Measurements from ENCODE around the gene PCDHGA8.

PCDHGA8 gene

DNA sequence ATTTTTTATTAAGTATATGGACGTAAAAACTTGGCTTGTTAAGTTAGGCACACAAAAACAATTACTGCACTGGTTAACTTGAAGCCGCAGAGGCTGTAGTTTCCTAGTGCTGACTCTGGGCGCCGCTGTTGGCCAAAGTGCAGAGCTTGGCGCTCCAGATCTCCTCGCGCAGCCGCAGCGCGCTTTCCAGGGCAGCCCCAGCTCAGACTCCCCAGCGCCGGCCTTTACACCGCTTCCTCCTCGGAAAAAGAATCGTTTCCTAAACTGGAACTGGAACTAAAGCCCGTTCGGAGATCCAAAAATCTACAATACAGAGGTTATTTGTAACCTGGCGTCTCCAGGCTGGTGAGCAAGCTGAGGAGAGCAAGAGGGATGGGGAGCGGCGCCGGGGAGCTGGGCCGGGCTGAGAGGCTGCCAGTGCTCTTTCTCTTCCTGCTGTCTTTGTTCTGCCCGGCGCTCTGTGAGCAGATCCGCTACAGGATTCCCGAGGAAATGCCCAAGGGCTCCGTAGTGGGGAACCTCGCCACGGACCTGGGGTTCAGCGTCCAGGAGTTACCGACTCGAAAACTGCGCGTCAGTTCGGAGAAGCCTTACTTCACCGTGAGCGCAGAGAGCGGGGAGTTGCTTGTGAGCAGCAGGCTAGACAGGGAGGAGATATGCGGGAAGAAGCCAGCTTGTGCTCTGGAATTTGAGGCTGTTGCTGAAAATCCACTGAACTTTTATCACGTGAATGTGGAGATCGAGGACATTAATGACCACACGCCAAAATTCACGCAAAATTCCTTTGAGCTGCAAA, 5.5 kb downstream of the PCDHGA8 start, which contains the start of gene PCDHGB5:
Gene PCDHGB5 (plus strand): TSS at position 192 of the 796 bp plus-strand sequence. CDS start 181 bp downstream, at position 373.
- peak within 1 kb of the TSS; percentile 59 for H3K4me3 ChIP-seq (ENCODE audit: low read depth, low read length)
- TF ChIP-seq, protein P1, sequence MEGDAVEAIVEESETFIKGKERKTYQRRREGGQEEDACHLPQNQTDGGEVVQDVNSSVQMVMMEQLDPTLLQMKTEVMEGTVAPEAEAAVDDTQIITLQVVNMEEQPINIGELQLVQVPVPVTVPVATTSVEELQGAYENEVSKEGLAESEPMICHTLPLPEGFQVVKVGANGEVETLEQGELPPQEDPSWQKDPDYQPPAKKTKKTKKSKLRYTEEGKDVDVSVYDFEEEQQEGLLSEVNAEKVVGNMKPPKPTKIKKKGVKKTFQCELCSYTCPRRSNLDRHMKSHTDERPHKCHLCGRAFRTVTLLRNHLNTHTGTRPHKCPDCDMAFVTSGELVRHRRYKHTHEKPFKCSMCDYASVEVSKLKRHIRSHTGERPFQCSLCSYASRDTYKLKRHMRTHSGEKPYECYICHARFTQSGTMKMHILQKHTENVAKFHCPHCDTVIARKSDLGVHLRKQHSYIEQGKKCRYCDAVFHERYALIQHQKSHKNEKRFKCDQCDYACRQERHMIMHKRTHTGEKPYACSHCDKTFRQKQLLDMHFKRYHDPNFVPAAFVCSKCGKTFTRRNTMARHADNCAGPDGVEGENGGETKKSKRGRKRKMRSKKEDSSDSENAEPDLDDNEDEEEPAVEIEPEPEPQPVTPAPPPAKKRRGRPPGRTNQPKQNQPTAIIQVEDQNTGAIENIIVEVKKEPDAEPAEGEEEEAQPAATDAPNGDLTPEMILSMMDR (IDR thresholded peaks at IDR 0.05; ENCODE audit: insufficient read depth, low read depth, low read length, missing control alignments), result peak; percentile 66
- peak; percentile 74 for DNase-seq (ENCODE audit: low read depth)

DNA sequence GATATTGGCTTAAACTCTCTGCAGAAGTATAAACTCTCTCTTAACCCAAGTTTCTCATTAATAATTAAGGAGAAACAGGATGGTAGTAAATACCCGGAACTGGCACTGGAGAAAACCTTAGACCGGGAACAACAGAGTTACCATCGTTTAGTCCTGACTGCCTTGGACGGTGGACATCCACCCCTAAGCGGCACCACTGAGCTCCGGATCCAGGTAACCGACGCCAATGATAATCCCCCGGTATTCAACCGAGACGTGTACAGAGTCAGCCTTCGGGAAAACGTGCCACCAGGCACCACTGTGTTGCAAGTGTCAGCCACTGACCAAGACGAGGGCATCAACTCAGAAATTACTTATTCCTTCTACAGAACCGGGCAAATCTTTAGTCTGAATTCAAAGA, 6.2 kb downstream of the PCDHGA8 start:
- no peak overlapping the region for H3K4me3 ChIP-seq (ENCODE audit: low read depth, low read length)
- no peak for DNase-seq (ENCODE audit: low read depth)
- TF ChIP-seq, protein P1 (IDR thresholded peaks at IDR 0.05; ENCODE audit: insufficient read depth, low read depth, low read length, missing control alignments), result no peak

DNA sequence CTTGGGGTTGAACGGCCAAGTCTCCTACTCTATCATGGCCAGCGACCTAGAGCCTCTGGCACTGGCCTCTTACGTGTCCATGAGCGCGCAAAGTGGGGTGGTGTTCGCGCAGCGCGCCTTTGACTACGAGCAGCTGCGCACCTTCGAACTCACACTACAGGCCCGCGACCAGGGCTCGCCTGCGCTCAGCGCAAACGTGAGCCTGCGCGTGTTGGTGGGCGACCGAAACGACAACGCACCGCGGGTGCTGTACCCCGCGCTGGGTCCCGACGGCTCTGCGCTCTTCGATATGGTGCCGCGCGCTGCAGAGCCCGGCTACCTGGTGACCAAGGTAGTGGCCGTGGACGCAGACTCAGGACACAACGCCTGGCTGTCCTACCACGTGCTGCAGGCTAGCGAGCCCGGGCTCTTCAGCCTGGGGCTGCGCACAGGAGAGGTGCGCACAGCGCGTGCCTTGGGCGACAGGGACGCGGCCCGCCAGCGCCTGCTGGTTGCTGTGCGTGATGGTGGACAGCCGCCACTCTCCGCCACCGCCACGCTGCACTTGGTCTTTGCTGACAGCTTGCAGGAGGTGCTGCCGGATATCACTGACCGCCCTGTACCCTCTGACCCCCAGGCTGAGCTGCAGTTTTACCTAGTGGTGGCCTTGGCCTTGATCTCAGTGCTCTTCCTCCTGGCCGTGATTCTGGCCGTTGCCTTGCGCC, 7.3 kb downstream of the PCDHGA8 start:
- TF ChIP-seq, protein P1 (IDR thresholded peaks at IDR 0.05; ENCODE audit: insufficient read depth, low read depth, low read length, missing control alignments), result no peak
- DNase-seq (ENCODE audit: low read depth), result no peak
- H3K4me3 ChIP-seq (ENCODE audit: low read depth, low read length), result no peak overlapping the region

DNA sequence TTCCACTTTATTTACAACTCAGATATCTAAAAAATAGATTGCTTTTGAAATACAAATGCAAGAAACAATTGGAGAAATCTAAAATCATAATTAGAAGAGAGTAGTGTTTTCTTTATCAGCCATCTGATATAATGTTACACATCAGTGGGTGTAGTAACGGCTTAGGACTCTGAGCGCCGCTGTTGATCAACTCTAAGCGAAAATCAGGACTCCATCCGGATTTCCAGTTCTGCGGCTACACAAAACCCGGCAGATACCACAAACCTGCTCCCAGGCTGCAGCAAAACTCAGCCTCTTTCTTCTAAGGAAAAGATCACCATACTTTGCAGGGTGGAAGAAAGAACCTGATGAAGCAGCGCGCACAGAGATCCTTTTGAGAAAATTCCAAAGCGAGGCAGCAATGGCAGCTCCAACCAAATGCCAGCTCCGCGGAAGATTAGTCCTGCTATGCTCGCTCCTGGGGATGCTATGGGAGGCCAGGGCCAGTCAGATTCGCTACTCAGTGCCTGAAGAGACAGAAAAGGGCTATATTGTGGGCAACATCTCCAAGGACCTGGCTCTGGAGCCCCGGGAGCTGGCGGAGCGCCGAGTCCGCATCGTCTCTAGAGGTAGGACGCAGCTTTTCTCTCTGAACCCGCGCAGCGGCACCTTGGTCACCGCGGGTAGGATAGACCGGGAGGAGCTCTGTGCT, 10.3 kb downstream of the PCDHGA8 start, which contains the start of gene PCDHGA9:
Gene PCDHGA9 (plus strand): TSS at position 226 of the 691 bp plus-strand sequence. CDS start 175 bp downstream, at position 401.
- TF ChIP-seq, protein P1 (IDR thresholded peaks at IDR 0.05; ENCODE audit: insufficient read depth, low read depth, low read length, missing control alignments), result peak; percentile 23
- no peak within 1 kb of the TSS for H3K4me3 ChIP-seq (ENCODE audit: low read depth, low read length)
- DNase-seq (ENCODE audit: low read depth), result no peak

DNA sequence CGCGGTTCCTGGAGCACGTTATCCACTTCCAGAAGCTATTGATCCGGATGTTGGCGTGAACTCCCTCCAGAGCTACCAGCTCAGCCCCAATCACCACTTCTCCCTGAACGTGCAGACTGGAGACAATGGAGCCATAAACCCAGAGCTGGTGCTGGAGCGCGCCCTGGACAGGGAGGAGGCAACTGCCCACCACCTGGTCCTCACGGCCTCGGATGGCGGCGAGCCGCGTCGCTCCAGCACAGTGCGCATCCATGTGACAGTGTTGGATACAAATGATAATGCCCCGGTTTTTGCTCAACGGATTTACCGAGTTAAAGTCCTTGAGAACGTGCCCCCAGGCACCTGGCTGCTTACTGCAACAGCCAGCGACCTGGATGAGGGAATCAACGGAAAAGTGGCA, 11.0 kb downstream of the PCDHGA8 start:
- TF ChIP-seq, protein P1 (IDR thresholded peaks at IDR 0.05; ENCODE audit: insufficient read depth, low read depth, low read length, missing control alignments), result no peak
- DNase-seq (ENCODE audit: low read depth), result no peak
- no peak overlapping the region for H3K4me3 ChIP-seq (ENCODE audit: low read depth, low read length)

GRCh38 chr5:141407790-141408505, 15.5 kb downstream of the PCDHGA8 start, which contains the start of gene PCDHGB6:
PCDHGB6 (plus strand) TSS chr5:141408021; CDS start chr5:141408203, 182 bp downstream.
- TF ChIP-seq, protein P1 (IDR thresholded peaks at IDR 0.05; ENCODE audit: insufficient read depth, low read depth, low read length, missing control alignments), result peak; percentile 53
- DNase-seq (ENCODE audit: low read depth), result peak; percentile 58
- peak within 1 kb of the TSS; percentile 42 for H3K4me3 ChIP-seq (ENCODE audit: low read depth, low read length)

Data from GM12865 (cell line).